GM12878 (cell line): ENCODE measurements around the gene PNPLA3. TPM values are rescaled to one million over a fixed set of nuclear protein-coding genes. Genes with fewer than 3 reads are reported as not detected.
A peak's percentile ranks its signal among the peaks of the same experiment; 100 is the strongest.

Source experiments
- BCLAF1 ChIP-seq: fragments of 450-650 bp; IDR thresholded peaks from 2 replicates; pipeline ENCODE4 v1.6.1; 2017; ENCODE audit warnings: antibody characterized with exemption, mild to moderate bottlenecking, moderate library complexity
- E2F8 ChIP-seq: fragments of 450-650 bp; IDR thresholded peaks from 2 replicates; pipeline ENCODE4 v1.6.1; 2018; ENCODE audit warnings: mild to moderate bottlenecking, low read depth, moderate library complexity; ENCODE audit not compliant: partially characterized antibody
- EGR1 ChIP-seq, 2 experiments: IDR thresholded peaks; 1 replicate in 1 of 2; 2 replicates in 1 of 2; pipeline ENCODE4 v1.6.1; 2011 to 2012; ENCODE audit warnings: low read depth in 2 of 2, low read length in 2 of 2, borderline replicate concordance in 1 of 2, mild to moderate bottlenecking in 1 of 2, moderate library complexity in 1 of 2
- ESRRA ChIP-seq: IDR thresholded peaks from 2 replicates; pipeline ENCODE4 v1.6.1; 2012; ENCODE audit warnings: mild to moderate bottlenecking, low read length, improper control_type of control experiment
- ETV6 ChIP-seq, 2 experiments: fragments of 450-650 bp in 1 of 2; IDR thresholded peaks in 1 of 2; conservative IDR thresholded peaks in 1 of 2; 2 replicates each; pipeline ENCODE4 v1.6.1; 2014; ENCODE audit warnings: antibody characterized with exemption in 1 of 2, borderline replicate concordance in 1 of 2, low read depth in 1 of 2, mild to moderate bottlenecking in 1 of 2, moderate library complexity in 1 of 2
- GABPA ChIP-seq: IDR thresholded peaks from 2 replicates; pipeline ENCODE4 v1.6.1; 2014; ENCODE audit warnings: antibody characterized with exemption, low read depth, mild to moderate bottlenecking, inconsistent platforms
- IKZF1 ChIP-seq: fragments of 450-650 bp; conservative IDR thresholded peaks from 2 replicates; pipeline ENCODE4 v1.6.1; 2017; ENCODE audit warnings: antibody characterized with exemption, mild to moderate bottlenecking
- PBX3 ChIP-seq: IDR thresholded peaks from 2 replicates; pipeline ENCODE4 v1.6.1; 2011; ENCODE audit warnings: mild to moderate bottlenecking, low read depth, low read length, moderate library complexity; ENCODE audit not compliant: insufficient replicate concordance
- POLR2A ChIP-seq: IDR thresholded peaks from 2 replicates; pipeline ENCODE4 v1.6.1; 2011; ENCODE audit warnings: low read depth, mild to moderate bottlenecking, low read length
- POLR2AphosphoS5 ChIP-seq: IDR thresholded peaks from 2 replicates; pipeline ENCODE4 v1.6.1; 2011; ENCODE audit warnings: mild to moderate bottlenecking, low read length, inconsistent platforms
- POU2F2 ChIP-seq: IDR thresholded peaks from 3 replicates; pipeline ENCODE4 v1.6.1; 2011; ENCODE audit warnings: low read depth, mild to moderate bottlenecking, low read length, borderline replicate concordance
- RBBP5 ChIP-seq: fragments of 200-600 bp; sonication (generic); conservative IDR thresholded peaks from 2 replicates; pipeline ENCODE4 v1.6.1; 2016
- RCOR1 ChIP-seq: conservative IDR thresholded peaks from 2 replicates; pipeline ENCODE4 v1.6.1; 2012; ENCODE audit warnings: low read depth, low read length, improper control_type of control experiment
- RUNX3 ChIP-seq: IDR thresholded peaks from 2 replicates; pipeline ENCODE4 v1.6.1; 2012; ENCODE audit warnings: low read length, inconsistent platforms
- SMARCA5 ChIP-seq: fragments of 450-650 bp; IDR thresholded peaks from 2 replicates; pipeline ENCODE4 v1.6.1; 2017; ENCODE audit warnings: mild to moderate bottlenecking
- STAT1 ChIP-seq: fragments of 450-650 bp; conservative IDR thresholded peaks from 2 replicates; pipeline ENCODE4 v1.6.1; 2014; ENCODE audit warnings: antibody characterized with exemption, mild to moderate bottlenecking
- ZNF24 ChIP-seq: fragments of 450-650 bp; IDR thresholded peaks from 2 replicates; pipeline ENCODE4 v1.6.1; 2017; ENCODE audit warnings: antibody characterized with exemption, mild to moderate bottlenecking
- ZNF592 ChIP-seq: fragments of 450-650 bp; IDR thresholded peaks from 2 replicates; pipeline ENCODE4 v1.6.1; 2017; ENCODE audit warnings: mild to moderate bottlenecking, moderate library complexity
- polyA plus RNA-seq, 11 experiments: library from polyadenylated mRNA; depleted of rRNA in 4 of 11; unstranded in 6 of 11; stranded (reverse) in 5 of 11; fragments of >200 nt; fragmentation: Nextera tagmentation in 4 of 11; fragmentation: Illumina TruSeq in 1 of 11; extraction: Ambion mirVana in 4 of 11; extraction: Trizol in 1 of 11; gene quantifications; 1 replicate in 1 of 11; 2 replicates in 10 of 11; pipeline versions ENCODE4 v1.2.1 to v1.2.3, GENCODE V29; 2011 to 2016; ENCODE audit warnings: inconsistent platforms in 2 of 11, missing spikeins in 2 of 11, low read depth in 1 of 11
- total RNA-seq, 4 experiments: library from RNA; depleted of rRNA in 3 of 4; stranded (reverse); fragments of >200 nt in 3 of 4; fragmentation: Illumina TruSeq in 1 of 4; extraction: Trizol in 1 of 4; gene quantifications; 2 replicates each; pipeline versions ENCODE4 v1.2.1 to v1.2.3, GENCODE V29; 2013 to 2021

Gene PNPLA3
- total and polyA plus RNA-seq, 10 of the 15 experiments (the other 5 are each of a cell fraction or from before 2014, with no cell fraction given): 0.05 to 0.08 TPM; not detected in 8

- TF ChIP-seq BCLAF1 (no peak), ESRRA (no peak), RBBP5 (no peak), EGR1 (IDR thresholded peaks at IDR 0.05; ENCODE audit: borderline replicate concordance in 1 of 2, low read depth in 2 of 2, low read length in 2 of 2) (peak in 1 of 2 experiments; percentile 82; a peak in 2 of 3 replicates), SMARCA5 (no peak), PBX3 (no peak), POLR2A (peak; percentile 56; the same call in 1 of the 2 replicates), IKZF1 (peak; percentile 70; the same call in 1 of the 2 replicates), STAT1 (no peak), ZNF592 (no peak), E2F8 (no peak), RCOR1 (no peak), GABPA (0 out of 2 replicates have a peak, but pooled peaks have one; percentile 29), RUNX3 (peak; percentile 53; the same call in 1 of the 2 replicates), POLR2AphosphoS5 (peak; percentile 47; the same call in 1 of the 2 replicates), POU2F2 (no peak), ETV6 (conservative IDR thresholded peaks at IDR 0.05 in 1 of 2, IDR thresholded peaks at IDR 0.05 in 1 of 2; ENCODE audit: borderline replicate concordance in 1 of 2, low read depth in 1 of 2) (peak in 1 of 2 experiments; percentile 83; a peak in 2 of 4 replicates), ZNF24 (no peak)
These were observed 72.8 kb downstream of the PNPLA3 start (continued) for GRCh38 chr22:43996170-43996980.
